Lower leg skin (tissue), 3 donors: ENCODE data around the gene LRP1.

Experiments used
- POLR2A ChIP-seq, 2 donors: fragments of 450-650 bp; IDR thresholded peaks; one replicate each; pipeline ENCODE4 v1.6.1; 2016 to 2017; ENCODE audit warnings: antibody characterized with exemption in 2 of 2, mild to moderate bottlenecking in 1 of 2, moderate library complexity in 1 of 2
- TF ChIP-seq, protein P1 (sequence below), 3 donors: fragments of 450-650 bp; IDR thresholded peaks; one replicate each; pipeline ENCODE4 v1.5.1; 2016; ENCODE audit warnings: antibody characterized with exemption in 3 of 3, mild to moderate bottlenecking in 3 of 3, moderate library complexity in 2 of 3

DNA sequence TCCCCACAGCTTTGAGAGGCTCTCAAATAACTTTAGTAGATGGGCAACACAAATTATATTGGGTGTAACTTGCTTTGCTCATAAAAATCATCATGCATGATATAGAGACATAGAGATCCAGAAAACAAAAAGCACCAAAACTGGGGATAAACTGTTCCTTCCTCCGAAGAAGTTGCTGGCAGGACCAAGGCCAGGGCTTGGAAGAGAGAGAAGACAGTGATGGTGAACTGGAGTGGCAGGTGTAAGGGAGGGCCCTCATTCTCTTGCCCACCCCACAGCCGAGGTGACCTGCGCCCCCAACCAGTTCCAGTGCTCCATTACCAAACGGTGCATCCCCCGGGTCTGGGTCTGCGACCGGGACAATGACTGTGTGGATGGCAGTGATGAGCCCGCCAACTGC, 72.9 kb downstream of the LRP1 start:
- TF ChIP-seq, protein P1, sequence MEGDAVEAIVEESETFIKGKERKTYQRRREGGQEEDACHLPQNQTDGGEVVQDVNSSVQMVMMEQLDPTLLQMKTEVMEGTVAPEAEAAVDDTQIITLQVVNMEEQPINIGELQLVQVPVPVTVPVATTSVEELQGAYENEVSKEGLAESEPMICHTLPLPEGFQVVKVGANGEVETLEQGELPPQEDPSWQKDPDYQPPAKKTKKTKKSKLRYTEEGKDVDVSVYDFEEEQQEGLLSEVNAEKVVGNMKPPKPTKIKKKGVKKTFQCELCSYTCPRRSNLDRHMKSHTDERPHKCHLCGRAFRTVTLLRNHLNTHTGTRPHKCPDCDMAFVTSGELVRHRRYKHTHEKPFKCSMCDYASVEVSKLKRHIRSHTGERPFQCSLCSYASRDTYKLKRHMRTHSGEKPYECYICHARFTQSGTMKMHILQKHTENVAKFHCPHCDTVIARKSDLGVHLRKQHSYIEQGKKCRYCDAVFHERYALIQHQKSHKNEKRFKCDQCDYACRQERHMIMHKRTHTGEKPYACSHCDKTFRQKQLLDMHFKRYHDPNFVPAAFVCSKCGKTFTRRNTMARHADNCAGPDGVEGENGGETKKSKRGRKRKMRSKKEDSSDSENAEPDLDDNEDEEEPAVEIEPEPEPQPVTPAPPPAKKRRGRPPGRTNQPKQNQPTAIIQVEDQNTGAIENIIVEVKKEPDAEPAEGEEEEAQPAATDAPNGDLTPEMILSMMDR (IDR thresholded peaks at IDR 0.05) = no peak
- no peak for TF ChIP-seq POLR2A (IDR thresholded peaks at IDR 0.05)
